HuH-7.5 (cell line): ENCODE data around the gene AUTS2.
"Not testable (repeated sequence)": the region's sequence is repeated elsewhere in the genome, so short reads cannot be mapped to it uniquely, and the experiment has no call there.

Experiments
- DNase-seq: peaks from one replicate; pipeline ENCODE4 v3.0.0; 2011; ENCODE audit warnings: low spot score

Gene AUTS2

DNA sequence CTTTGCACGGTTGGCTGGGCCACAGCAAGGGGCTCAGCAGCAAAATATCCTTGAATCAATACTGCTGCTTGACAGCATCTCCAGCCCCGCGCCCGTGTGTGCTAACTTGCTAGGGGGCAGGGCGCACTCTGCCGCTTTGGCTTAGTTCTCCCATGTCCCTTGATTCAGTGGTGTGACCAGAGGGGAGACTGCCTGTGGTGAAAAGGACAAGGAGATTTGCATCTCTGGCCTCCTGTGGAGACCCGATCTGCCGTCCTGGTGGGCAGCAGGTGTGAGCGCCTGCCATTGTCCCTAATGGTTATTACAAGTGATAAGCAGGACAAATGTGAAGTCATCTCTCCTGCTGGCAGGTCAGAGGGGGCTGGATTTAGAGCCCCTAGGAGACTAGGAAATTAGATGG is 1033.4 kb downstream of the AUTS2 start:
- no peak for DNase-seq

DNA sequence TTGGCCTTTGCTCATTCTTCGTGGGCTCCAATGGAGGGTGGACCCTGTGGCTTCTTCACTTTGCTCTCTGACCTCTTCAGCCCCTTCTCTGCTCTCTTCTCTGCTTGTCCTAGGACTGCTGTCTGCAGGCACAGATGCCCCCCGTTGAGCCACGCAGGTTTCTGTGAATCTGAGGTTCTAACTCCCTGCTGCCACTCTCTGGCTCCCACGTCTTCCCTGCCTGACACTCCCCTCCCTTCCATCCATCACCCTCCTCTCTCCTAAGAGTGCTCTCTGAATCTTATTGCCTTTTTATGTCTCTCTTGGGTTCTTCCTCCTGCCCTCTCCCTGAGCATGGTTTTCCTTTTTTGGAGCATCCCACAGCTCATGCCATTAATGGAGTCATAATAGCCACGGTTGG is 1034.1 kb downstream of the AUTS2 start:
- DNase-seq, result no peak

DNA sequence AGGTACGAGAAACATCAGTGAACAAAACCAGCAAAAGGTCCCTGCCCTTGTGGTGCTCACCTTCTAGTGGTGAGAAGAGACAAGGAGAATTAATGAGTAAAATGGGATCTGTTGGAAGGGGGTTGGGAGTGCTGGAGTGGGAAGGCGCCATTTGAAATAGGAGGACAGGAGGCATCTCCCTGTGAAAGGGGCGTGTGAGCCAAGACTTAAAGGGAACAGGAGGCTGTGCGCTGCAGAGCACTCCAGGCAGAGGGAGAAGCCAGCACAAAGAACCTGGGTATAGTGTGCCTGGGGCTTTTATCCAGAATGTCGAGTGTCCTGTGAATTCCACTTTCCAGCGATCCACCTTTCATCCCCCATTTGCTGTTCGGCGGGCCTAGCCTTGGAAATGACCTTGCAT is 1035.8 kb downstream of the AUTS2 start:
- DNase-seq, result no peak

DNA sequence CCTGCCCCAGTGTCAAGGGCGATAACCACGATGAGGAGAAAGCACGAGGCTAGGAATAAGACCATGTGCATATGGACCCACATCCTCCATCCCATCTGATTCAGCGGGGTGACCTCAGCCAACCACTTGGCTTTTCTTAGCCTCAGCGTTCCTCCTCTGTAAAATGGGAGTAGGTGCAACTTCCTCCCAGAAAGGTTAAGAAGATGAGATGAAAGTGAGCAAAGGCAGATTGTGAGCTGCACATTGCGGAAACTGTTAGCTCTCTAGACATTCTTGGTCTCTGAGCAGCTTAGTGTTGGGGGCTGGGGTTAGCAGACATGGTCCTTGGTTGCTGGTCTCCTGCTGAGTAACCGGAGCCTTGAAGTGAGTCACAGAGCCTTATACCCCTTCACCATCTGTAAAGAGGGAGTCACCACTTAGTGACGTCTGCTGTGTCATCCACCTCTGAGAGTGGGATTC is 1036.4 kb downstream of the AUTS2 start:
- DNase-seq, result no peak

DNA sequence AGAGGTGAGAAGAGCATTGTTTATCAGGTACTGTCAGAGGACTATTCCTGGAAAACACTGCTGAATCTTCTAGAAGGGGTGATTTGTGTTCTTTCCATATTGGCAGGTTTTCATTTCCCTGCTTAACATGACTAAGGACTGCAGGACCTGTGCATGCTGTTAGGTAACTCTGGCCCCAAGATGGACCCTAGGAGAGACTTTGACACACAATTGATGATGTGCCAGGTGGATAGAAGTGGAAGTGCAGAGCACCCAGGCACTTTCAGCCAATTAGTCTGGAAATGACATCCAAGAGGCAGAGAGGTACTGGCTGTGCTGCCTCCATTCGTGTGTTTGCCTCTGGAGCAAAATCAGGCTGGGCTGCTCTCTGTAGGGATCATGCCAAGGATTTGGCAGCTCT is 1037.4 kb downstream of the AUTS2 start:
- DNase-seq, result no peak

DNA sequence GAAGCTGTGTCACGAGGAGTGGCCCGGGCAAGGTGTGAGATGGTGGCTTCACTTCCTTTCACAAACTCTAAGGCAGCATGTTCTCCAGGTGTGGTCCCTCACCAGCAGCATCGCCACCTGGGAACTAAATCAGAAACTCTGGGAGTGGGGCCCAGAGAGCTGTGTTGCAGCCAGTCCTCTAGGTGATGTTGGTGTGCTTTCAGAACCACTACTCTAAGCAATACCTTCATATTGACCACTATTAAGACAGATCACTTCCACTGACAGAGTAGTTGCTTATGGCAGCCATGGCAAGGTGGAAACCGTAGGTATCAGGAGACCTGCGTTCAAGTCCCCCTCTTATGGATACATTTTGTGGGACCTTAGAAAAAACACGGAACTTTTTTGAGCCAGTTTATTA is 1037.9 kb downstream of the AUTS2 start:
- no peak for DNase-seq

DNA sequence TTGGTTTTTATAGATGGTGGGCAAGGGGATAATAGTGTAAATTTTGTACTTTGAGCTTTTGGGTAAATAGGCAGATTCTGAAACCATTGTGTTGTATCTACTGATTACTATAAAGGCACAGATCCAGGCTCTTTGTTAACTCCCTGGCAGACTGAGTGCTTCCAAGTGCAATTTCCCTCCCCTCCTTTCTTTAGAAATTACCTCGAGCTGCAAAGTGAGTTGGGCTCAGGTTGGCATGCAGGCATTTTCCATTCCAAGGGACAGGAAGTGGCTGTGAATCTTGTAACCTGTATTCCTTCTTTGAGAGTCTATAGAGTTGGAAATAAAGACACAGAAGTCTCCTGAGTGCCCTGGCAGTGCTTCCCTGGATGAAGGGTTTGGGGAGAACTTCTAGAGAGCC is 1039.5 kb downstream of the AUTS2 start:
- no peak for DNase-seq

DNA sequence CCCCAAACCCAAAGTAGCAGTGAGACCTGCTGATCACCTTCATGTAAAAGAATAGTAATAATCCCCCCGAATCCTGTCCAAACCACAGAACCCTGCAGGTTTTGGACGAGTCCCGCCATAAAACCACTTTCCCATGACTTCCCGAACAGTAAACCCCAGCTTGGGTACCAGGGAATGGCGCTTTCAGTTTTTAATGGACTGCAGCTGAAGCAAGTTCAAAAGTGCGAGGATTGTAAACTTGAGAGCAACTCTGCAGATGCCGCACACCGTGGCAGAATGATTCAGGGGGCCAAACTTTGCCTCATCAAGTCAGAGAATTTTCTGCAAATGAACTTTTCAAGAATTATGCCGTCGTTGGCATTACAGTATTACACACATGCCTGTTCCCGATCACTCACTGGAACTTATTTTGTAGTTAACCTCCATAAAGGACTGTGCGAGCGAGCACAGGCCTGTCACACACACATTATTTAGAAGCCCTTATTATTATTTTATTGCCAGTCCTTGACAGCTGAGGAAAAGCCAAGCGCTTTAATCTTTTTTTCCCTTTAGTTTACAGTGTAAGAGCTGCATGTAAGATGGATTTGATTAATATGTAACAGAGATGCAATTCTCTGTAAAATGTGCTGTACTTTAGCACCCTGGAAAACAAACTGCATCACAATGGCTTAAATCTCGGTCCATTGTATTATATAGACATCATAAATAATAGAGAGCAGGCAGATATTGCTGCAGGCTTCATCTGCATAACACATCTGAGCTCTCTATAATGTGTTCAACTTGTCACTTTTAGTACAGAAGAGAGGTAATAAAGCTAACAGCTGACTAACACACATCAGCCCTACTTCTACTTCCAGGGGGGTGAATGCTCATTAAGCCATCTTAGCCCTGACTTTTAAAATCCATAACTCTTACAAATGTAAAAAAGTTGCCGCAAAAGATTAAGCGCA is 1040.2 kb downstream of the AUTS2 start:
- no peak for DNase-seq

DNA sequence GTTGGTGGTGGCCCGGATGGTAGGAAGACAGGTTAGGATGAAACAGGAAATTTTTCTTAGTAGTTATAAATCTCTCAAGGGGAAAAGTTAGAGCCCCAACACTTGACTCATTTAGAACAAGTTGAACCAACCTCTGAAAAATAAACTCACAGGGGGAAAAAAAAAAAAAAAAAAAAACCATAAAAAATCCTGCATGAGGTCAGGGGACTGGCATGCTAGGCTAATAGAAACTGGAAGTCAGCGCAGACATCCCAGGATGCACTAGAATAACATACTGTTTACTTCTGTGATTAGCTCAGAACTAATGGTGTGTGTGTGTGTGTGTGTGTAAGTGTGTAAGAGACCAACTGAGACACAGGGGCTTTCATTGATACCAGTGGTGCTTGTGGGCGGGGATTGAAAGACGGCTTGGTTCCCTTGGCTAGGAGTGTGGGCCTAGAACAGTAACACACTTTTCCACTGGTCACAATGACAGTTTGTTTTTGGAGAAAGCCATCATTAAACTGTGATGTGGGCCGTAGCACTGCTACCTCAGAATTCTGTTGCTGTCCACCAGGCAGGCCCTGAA is 1042.1 kb downstream of the AUTS2 start:
- DNase-seq, result no peak

DNA sequence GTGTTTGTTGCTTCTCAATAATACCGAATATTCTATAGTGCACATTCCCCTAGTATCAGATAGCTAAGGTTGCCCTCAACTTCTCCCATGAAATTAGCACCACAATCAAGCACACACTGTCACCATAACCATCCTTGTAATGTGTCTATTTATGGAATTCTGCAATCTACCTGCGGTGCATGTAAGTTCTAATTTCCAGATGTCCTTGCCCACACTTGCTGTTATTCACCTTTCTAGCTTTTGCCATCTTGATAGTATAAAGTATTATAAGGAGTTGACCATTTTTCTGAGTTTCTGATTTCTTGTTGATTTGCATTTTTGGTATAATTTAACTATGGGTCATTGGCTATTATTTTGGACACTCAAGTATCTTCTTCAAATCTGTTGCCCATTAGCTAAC is 1043.6 kb downstream of the AUTS2 start:
- DNase-seq, result no peak

DNA sequence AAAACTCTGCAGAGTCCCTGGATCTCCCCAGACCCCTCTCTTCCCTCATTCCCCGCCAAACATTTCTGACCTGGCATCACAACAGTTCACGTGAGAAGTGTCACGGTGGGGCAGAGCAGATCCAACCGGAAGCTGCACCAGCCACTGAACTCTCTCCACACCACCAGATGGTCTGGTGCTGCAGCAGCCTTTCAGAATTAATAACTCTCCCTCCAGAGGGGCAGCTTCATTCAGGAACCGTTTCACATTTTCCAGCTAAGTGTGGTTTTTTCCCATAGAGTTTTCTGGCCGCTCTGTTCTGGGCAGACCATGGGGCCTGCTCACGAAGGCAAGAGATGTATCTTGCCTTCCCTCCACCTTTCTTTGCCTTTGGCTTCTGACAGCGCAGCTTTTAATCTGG is 1047.0 kb downstream of the AUTS2 start:
- DNase-seq, result no peak

DNA sequence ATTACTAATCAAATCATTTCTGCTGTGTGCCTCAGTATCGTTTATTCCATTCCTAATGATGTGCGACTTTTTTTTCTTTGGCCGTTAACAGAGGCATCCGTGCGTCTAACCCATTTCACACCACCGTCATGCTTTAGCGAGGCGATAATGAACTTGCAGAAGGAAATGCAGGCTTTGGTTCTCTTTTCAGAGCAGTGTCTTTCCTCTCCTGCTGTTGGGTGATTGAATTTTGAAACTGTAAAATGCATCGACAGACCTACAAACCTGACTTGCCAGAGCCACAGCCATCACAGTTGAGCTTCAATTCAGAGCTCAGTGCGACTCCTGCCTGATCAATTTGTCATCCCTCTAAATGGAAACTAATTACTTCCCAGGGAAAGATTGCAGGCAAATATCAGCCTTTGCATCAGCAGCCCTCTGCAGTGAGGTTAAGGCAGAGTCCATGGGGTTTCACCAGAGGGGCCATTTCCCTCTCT is 1047.6 kb downstream of the AUTS2 start:
- DNase-seq, result no peak

DNA sequence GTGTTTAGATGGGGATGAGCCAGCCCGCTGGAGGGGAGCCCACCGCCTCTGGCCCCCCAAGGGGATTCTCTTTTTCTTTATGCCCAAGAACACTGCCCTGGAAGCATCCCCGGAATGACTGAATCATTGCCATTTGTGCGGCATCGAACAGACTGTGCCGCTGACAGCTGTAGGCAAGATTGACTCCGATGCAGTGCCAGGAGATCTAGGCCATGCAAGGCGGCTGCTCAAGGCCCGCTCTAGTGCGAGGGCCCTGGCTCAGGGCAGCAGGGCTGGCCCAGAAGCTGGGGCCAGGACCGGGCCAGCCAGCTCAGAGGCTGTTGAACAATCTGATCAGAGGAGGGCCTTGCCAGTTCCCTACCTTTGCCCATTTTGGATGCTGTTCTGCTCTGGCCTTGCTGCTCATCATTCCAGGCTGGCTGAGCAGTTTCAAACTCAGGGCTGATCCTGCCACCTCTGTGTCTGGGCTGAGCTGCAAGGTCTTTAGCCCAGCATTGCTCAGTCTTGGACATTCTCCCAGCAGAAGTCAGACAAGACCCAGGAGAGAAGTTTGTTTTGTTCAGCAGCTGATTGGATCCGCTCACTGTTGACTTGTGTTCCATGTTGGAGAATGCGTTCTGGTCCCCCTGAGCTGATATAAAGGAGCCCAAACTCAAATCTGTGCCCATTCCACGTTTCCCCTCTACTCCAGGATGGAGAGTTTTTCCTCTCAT is 1048.4 kb downstream of the AUTS2 start:
- no peak for DNase-seq

DNA sequence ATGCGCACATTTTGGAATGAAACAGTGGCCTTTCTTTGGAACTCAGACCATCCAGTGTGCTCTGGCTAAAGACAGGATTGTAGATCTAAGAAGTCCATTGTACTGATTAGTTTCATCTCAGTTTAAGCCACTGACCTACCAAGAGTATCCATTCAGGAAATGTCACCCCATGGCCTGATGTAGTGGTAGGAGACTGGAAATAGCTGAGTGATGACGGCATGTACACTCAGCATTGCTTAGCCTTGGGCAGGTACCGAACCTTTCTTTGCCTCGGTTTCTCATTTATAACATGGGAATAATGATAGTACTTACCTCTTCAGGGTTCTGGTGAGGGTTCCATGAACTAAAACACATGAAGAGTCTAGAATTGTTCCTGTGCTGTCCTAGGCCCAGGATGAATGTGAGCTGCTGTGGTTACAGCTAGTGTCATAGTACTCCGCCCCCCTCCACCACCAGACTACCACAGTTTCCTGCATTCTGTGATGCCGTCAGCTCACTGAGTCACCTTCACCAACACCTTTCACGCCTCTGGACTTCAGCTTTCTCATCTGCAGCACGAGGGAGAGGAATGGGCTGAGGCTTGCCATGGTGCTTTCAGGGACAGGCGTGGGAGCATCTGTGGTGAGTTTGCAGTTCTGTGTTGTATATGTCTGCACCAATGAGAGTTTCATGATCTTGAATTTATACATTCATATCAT is 1049.7 kb downstream of the AUTS2 start:
- no peak for DNase-seq

DNA sequence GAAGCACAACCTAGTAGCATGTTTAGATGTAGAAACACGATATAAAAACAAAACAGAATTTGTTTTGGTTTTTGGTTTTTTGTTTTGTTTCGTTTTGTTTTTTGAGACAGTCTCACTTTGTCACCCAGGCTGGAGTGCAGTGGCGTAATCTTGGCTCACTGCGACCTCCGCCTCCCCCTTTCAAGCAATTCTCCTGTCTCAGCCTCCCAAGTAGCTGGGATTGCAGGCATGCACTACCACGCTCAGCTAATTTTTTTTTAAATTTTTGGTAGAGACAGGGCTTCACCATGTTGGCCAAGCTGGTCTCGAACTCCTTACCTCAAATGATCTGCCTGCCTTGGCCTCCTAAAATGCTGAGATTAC is 1050.2 kb downstream of the AUTS2 start:
- not testable (repeated sequence) for DNase-seq

DNA sequence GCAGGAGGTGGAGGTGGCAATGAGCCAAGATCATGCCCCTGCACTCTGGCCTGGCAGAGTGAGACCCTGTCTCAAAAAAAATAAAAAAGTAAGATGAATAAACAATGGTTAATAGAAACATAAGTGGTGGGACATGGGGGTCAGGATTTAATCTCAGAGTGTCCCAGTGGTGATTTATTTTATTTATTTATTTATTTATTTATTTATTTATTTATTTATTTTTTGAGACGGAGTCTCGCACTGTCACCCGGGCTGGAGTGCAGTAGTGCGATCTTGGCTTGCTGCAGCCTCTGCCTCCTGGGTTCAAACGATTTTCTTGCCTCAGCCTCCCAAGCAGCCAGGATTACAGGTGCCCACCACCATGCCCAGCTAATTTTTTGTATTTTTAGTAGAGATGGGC is 1051.0 kb downstream of the AUTS2 start:
- DNase-seq, result no peak

DNA sequence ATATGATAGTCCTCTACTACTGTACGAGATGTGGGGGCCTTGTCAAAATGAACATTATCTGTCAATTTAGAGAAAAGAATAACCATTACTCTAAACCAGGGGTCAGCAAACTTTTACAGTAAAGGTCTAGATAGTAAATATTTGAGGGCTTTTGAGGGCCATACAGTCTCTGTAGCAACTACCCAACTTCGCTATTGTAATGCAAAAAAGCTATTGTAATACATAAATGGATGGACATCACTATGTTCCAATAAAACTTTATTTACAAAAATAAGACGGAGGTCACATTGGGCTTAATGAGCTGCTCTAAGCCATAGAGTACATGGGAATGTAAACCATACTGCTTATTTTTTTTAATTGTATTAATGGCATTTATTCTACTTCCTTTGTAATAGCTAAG is 1055.9 kb downstream of the AUTS2 start:
- DNase-seq, result no peak

DNA sequence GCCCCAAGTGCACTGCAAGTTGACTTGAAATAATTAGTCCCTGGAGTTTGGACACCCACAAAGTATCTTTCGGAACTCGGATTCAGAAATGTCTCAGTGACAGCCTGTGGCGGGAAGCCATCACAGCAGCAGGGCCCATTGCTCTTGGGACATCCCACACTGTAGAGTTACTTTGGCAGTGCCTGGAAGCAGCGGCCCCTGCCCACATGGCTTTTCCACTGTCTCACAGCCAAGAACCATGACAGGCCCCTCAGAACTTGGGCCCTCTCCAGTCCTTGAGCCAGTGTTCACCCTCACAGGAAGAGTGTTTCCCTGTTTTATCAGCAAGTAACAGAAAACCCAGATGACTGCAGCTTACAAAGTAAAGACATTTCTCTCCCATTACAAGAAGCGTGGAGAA is 1056.7 kb downstream of the AUTS2 start:
- DNase-seq, result no peak

DNA sequence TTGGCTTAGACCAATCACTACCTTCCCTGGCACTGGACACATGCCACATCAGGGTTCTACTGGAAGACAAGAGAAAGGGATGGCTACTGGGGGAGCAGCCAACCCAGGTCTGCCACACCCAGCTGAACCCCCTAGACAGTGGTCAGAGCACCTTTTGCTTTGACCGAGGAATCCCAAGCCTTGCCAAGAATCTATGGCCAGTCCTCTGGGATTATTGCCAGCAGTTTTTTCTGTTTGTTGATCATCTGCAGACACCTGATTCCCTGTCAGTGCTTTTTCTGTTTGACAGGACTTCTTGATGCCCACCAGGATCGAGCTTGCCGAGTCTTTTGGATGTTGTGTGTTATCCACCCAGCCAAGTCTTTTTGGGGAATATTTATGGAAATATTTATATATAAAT is 1057.4 kb downstream of the AUTS2 start:
- no peak for DNase-seq

DNA sequence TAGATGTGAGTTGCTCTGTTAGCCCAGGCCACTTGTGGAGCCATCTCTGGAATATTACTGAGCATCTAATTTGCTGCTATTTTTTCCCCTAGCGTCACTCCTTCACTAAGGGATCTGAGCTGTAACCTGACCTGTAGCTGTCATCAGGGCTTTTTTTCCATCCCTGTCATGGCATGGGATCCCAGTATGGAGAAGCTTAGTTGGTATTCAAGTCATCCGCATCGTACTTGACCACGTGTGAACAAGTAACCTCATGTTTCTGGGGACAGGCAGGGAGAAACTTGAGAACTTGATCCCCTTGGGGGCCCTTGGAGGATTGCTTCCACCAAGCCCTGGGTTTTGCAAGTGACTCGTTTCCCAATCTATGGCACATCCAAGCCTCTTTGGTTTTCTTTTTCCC is 1059.3 kb downstream of the AUTS2 start:
- no peak for DNase-seq

DNA sequence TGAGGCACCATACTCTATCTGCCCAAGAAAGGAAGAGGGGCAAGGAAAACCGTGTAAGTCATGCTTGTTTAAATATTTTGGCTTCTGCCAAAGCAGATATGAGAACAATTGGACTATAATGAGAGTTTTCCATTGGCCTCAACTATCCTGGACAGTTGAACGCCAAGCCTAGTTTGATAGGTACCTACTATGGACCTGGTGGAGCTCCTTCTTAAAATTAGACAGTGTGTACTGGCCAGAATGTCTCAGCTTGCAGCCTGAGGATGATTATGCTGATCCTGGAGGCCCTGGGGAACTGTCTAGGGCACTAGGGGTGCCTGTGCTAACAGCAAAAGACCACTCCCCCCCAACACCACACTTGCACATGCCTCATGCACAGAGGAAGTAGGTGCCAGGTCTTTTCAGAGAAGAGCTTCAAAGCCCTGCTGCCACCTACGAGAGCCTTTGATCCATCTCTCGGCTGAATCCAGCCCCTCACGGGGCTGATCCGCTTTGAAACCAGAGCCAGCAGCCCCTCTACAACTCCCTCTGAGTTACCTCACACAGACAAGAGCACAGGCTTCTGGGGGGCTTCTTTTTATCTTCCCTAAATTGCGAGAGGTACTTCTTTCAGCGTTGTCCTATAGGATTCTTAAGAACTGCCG is 1059.8 kb downstream of the AUTS2 start:
- DNase-seq, result no peak

DNA sequence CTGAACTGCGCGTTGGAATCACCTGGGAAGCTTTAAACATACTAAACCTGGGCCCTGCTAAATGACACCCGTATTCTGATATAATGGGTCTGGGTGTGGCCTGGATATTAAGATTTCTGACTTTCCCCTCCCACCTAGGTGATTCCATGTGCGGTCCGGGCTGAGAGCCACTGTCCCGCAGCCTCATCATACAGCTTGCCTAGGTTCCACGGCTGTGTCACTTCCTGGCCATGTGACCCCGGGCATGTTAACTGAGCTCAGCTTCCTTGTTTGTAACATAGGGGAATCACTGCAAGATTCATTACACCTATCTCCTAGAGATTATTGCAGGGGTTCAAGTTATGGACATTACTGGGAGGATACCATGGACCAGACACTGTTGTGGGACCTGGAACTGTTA is 1061.0 kb downstream of the AUTS2 start:
- no peak for DNase-seq
